Panc1 (cell line): Measurements from ENCODE around the gene TMEM184A.

Experiments
- CTCF ChIP-seq: fragments of 450-650 bp; IDR thresholded peaks from 2 replicates; pipeline ENCODE4 v1.5.1; 2017; ENCODE audit warnings: mild to moderate bottlenecking
- POLR2AphosphoS5 ChIP-seq: IDR thresholded peaks from 2 replicates; pipeline ENCODE4 v1.6.1; 2012; ENCODE audit warnings: mild to moderate bottlenecking, low read depth, low read length, moderate library complexity
- REST ChIP-seq, 2 experiments: IDR thresholded peaks; 2 replicates each; pipeline ENCODE4 v1.6.1; 2011 to 2012; ENCODE audit warnings: low read depth in 2 of 2, control low read depth in 1 of 2, low read length in 1 of 2, mild to moderate bottlenecking in 1 of 2, moderate library complexity in 1 of 2; ENCODE audit not compliant: insufficient read depth in 1 of 2
- SIN3A ChIP-seq: IDR thresholded peaks from 2 replicates; pipeline ENCODE4 v1.6.1; 2012; ENCODE audit warnings: low read depth, mild to moderate bottlenecking, low read length, moderate library complexity, borderline replicate concordance; ENCODE audit not compliant: insufficient read depth
- TCF7L2 ChIP-seq: IDR thresholded peaks from 2 replicates; pipeline ENCODE4 v1.6.1; 2011; ENCODE audit warnings: mild to moderate bottlenecking, low read depth, low read length, inconsistent platforms

- TF ChIP-seq CTCF (no peak), TCF7L2 (no peak), POLR2AphosphoS5 (no peak), REST (IDR thresholded peaks at IDR 0.05; ENCODE audit: insufficient read depth in 1 of 2, low read depth in 2 of 2, low read length in 1 of 2) (no peak), SIN3A (no peak)
Observed at GRCh38 chr7:1501487-1502270, 54.3 kb downstream of the TMEM184A start.
